HCT116 (cell line): ENCODE results near the gene SLC41A3.
"Not testable (repeated sequence)": the region's sequence is repeated elsewhere in the genome, so short reads cannot be mapped to it uniquely, and the experiment has no call there.

Source experiments
- CEBPB ChIP-seq: IDR thresholded peaks from 2 replicates; pipeline ENCODE4 v1.6.1; 2012; ENCODE audit warnings: low read depth
- FOSL1 ChIP-seq: IDR thresholded peaks from 2 replicates; pipeline ENCODE4 v1.6.1; 2012; ENCODE audit warnings: low read depth
- POLR2AphosphoS5 ChIP-seq: IDR thresholded peaks from 2 replicates; pipeline ENCODE4 v1.6.1; 2011; ENCODE audit warnings: mild to moderate bottlenecking, low read depth, low read length, moderate library complexity
- SIN3A ChIP-seq: IDR thresholded peaks from 2 replicates; pipeline ENCODE4 v1.6.1; 2012; ENCODE audit warnings: low read depth
- SRF ChIP-seq: IDR thresholded peaks from 2 replicates; pipeline ENCODE4 v1.6.1; 2012; ENCODE audit warnings: low read depth
- TF ChIP-seq, protein P1 (sequence below), 3 experiments: fragments of 200-600 bp in 1 of 3; sonication (generic) in 1 of 3; IDR thresholded peaks in 2 of 3; conservative IDR thresholded peaks in 1 of 3; 2 replicates each; pipeline ENCODE4 v1.5.1; 2012 to 2017; ENCODE audit warnings: low read depth in 2 of 3, low read length in 2 of 3, antibody characterized with exemption in 1 of 3, borderline replicate concordance in 1 of 3, control low read depth in 1 of 3, mild to moderate bottlenecking in 1 of 3, mixed read lengths in 1 of 3, mixed run types in 1 of 3, moderate library complexity in 1 of 3; ENCODE audit not compliant: insufficient read depth in 1 of 3

DNA sequence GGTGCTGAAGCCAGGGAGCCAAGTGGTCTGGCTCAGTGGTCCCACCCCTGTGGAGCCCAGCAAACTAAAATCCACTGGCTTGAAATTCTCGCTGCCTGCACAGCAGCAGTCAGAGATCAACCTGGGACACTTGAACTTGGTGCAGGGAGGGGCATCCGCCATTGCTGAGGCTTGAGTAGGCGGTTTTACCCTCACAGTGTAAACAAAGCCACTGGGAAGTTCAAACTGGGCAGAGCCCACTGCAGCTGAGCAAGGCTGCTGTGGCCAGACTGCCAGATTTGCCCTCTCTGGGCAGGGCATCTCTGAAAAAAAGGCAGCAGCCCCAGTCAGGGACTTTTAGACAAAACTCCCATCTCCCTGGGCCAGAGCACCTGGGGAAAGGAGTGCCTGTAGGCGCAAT lies 87.2 kb downstream of the SLC41A3 start:
- not testable (repeated sequence) for TF ChIP-seq CEBPB, SIN3A, POLR2AphosphoS5, SRF, FOSL1
- TF ChIP-seq, protein P1, sequence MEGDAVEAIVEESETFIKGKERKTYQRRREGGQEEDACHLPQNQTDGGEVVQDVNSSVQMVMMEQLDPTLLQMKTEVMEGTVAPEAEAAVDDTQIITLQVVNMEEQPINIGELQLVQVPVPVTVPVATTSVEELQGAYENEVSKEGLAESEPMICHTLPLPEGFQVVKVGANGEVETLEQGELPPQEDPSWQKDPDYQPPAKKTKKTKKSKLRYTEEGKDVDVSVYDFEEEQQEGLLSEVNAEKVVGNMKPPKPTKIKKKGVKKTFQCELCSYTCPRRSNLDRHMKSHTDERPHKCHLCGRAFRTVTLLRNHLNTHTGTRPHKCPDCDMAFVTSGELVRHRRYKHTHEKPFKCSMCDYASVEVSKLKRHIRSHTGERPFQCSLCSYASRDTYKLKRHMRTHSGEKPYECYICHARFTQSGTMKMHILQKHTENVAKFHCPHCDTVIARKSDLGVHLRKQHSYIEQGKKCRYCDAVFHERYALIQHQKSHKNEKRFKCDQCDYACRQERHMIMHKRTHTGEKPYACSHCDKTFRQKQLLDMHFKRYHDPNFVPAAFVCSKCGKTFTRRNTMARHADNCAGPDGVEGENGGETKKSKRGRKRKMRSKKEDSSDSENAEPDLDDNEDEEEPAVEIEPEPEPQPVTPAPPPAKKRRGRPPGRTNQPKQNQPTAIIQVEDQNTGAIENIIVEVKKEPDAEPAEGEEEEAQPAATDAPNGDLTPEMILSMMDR (IDR thresholded peaks at IDR 0.05 in 2 of 3, conservative IDR thresholded peaks at IDR 0.05 in 1 of 3; ENCODE audit: borderline replicate concordance in 1 of 3, insufficient read depth in 1 of 3, low read depth in 2 of 3, low read length in 2 of 3) = not testable (repeated sequence)
